Left kidney (tissue), 2 donors: ENCODE measurements around the gene PALM2AKAP2. TPM values are rescaled to one million over a fixed set of nuclear protein-coding genes. Genes with fewer than 3 reads are reported as not detected.

ENCODE experiments used
- DNase-seq: peaks from one replicate; pipeline ENCODE4 v3.0.0-alpha.2; 2013
- polyA plus RNA-seq: library from polyadenylated mRNA; unstranded; fragments of 120-200 nt; gene quantifications from one replicate; pipeline ENCODE4 v1.2.1, GENCODE V29; 2013; ENCODE audit not compliant: insufficient read length

Gene PALM2AKAP2
- polyA plus RNA-seq, 1 donor: 11.0 TPM

- no peak for DNase-seq
Measured at GRCh38 chr9:109771796-109772531, 8.0 kb upstream of the PALM2AKAP2 start.

GRCh38 chr9:109775516-109775915 lies 4.5 kb upstream of the PALM2AKAP2 start:
- DNase-seq: no peak

GRCh38 chr9:109776391-109776790 lies 3.6 kb upstream of the PALM2AKAP2 start:
- DNase-seq: no peak

- DNase-seq: no peak
Measured at GRCh38 chr9:109780453-109781033, 545 bp downstream of the PALM2AKAP2 start.

GRCh38 chr9:109781086-109781485 lies 1.1 kb downstream of the PALM2AKAP2 start:
- no peak for DNase-seq

GRCh38 chr9:109781541-109782197 lies 1.7 kb downstream of the PALM2AKAP2 start:
- DNase-seq: no peak

- DNase-seq: no peak
Measured at GRCh38 chr9:109787735-109788134, 7.7 kb downstream of the PALM2AKAP2 start.

GRCh38 chr9:109789556-109789955 lies 9.6 kb downstream of the PALM2AKAP2 start:
- DNase-seq: no peak

GRCh38 chr9:109789971-109790370 lies 10.0 kb downstream of the PALM2AKAP2 start:
- DNase-seq: no peak

GRCh38 chr9:109791003-109791677 lies 11.1 kb downstream of the PALM2AKAP2 start:
- no peak for DNase-seq

- DNase-seq: no peak
Measured at GRCh38 chr9:109791747-109792146, 11.7 kb downstream of the PALM2AKAP2 start.

- DNase-seq: no peak
Measured at GRCh38 chr9:109792951-109793546, 13.1 kb downstream of the PALM2AKAP2 start.

- no peak for DNase-seq
Measured at GRCh38 chr9:109793921-109794320, 13.9 kb downstream of the PALM2AKAP2 start.

GRCh38 chr9:109794361-109795012 lies 14.5 kb downstream of the PALM2AKAP2 start:
- no peak for DNase-seq

GRCh38 chr9:109795613-109796012 lies 15.6 kb downstream of the PALM2AKAP2 start:
- no peak for DNase-seq

- no peak for DNase-seq
Measured at GRCh38 chr9:109796078-109796477, 16.1 kb downstream of the PALM2AKAP2 start.

- no peak for DNase-seq
Measured at GRCh38 chr9:109797006-109797405, 17.0 kb downstream of the PALM2AKAP2 start.

GRCh38 chr9:109797509-109797908 lies 17.5 kb downstream of the PALM2AKAP2 start:
- DNase-seq: no peak

- no peak for DNase-seq
Measured at GRCh38 chr9:109799141-109799540, 19.1 kb downstream of the PALM2AKAP2 start.

- no peak for DNase-seq
Measured at GRCh38 chr9:109799792-109800191, 19.8 kb downstream of the PALM2AKAP2 start.

- no peak for DNase-seq
Measured at GRCh38 chr9:109801484-109801883, 21.5 kb downstream of the PALM2AKAP2 start.

GRCh38 chr9:109802491-109802890 lies 22.5 kb downstream of the PALM2AKAP2 start:
- no peak for DNase-seq
